ENCODE data around the gene TMEM238.

DNA sequence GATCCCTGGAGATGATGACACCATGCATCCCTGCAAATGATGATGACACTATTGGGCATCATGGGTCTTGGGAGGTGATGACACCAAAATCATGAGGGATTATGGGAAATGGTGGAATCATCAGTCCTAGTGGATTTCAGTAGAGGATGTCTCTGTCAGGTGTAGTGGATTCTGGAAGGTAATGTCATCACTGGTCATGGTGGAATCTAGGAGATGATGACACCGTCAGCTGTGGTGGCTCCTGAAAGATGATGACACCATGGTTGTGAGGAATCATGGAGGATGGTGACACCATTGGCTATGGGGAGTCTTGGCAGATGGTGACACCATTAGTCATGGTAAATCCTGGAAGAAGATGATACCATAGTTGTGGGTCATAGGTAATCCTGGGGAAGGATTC is 47.1 kb upstream of the TMEM238 start:
- no peak for TF ChIP-seq CTCF (IDR thresholded peaks at IDR 0.05)
- TF ChIP-seq POLR2AphosphoS5 (IDR thresholded peaks at IDR 0.05), result no peak

Data from sigmoid colon (tissue), 4 donors.